MCF 10A (cell line): Measurements from ENCODE around the gene UBE4A. TPM values are rescaled to one million over a fixed set of nuclear protein-coding genes. Genes with fewer than 3 reads are reported as not detected.

ENCODE experiments used
- BruUV-seq: library from RNA; stranded (reverse); fragments of 400-500 nt; replicated peaks from 2 replicates; lab custom pipeline; 2021; lab: Mats Ljungman, UMichigan
- CTCF ChIA-PET: fragments of 300-600 bp; sonication (Branson Sonifier 250); formaldehyde crosslinking; extraction: SDS; loops from one replicate; lab custom pipeline; 2021; ENCODE audit warnings: antibody characterized with exemption, inconsistent platforms; lab: Yijun Ruan, JAX
- POLR2A ChIA-PET: fragments of 300-600, 350-650 bp; sonication (Branson Sonifier 250); formaldehyde crosslinking; extraction: SDS; loops from one replicate; lab custom pipeline; 2020; ENCODE audit warnings: antibody characterized with exemption, inconsistent platforms; lab: Yijun Ruan, JAX
- DNase-seq: peaks from one replicate; pipeline ENCODE4 v3.0.0-alpha.2; 2018; ENCODE audit not compliant: unreplicated experiment
- H3K27ac Mint-ChIP-seq: one replicate; pipeline ENCODE4 v1.8.0; 2022; ENCODE audit warnings: mild to moderate bottlenecking, low read depth, mixed read lengths; ENCODE audit not compliant: unreplicated experiment
- H3K27me3 Mint-ChIP-seq: one replicate; pipeline ENCODE4 v1.8.0; 2022; ENCODE audit warnings: mixed read lengths; ENCODE audit not compliant: insufficient read depth, unreplicated experiment
- H3K36me3 Mint-ChIP-seq: one replicate; pipeline ENCODE4 v1.8.0; 2022; ENCODE audit warnings: mild to moderate bottlenecking, moderate library complexity, mixed read lengths; ENCODE audit not compliant: insufficient read depth, unreplicated experiment
- H3K4me1 Mint-ChIP-seq: one replicate; pipeline ENCODE4 v1.8.0; 2022; ENCODE audit warnings: mixed read lengths; ENCODE audit not compliant: insufficient read depth, unreplicated experiment
- H3K4me3 Mint-ChIP-seq: one replicate; pipeline ENCODE4 v1.8.0; 2022; ENCODE audit warnings: mild to moderate bottlenecking, moderate library complexity, mixed read lengths; ENCODE audit not compliant: unreplicated experiment
- H3K9me3 Mint-ChIP-seq: one replicate; pipeline ENCODE4 v1.8.0; 2022; ENCODE audit warnings: mixed read lengths; ENCODE audit not compliant: unreplicated experiment
- intact Hi-C: fragments of 100-400 bp; cut with micrococcal nuclease; formaldehyde crosslinking; loops from 2 replicates; pipeline ENCODE4 v1.14.1; 2022
- total RNA-seq: library from RNA; stranded (reverse); gene quantifications from 2 replicates; pipeline ENCODE4 v1.2.3, GENCODE V29; 2022
- TF ChIP-seq, protein P1 (sequence below): fragments of 200-600 bp; IDR thresholded peaks from one replicate; pipeline ENCODE4 v1.8.0; 2022; ENCODE audit warnings: antibody characterized with exemption, mild to moderate bottlenecking; ENCODE audit not compliant: unreplicated experiment

Gene UBE4A
- total RNA-seq, 1 experiment from 2014 or later: 41.0 TPM

DNA sequence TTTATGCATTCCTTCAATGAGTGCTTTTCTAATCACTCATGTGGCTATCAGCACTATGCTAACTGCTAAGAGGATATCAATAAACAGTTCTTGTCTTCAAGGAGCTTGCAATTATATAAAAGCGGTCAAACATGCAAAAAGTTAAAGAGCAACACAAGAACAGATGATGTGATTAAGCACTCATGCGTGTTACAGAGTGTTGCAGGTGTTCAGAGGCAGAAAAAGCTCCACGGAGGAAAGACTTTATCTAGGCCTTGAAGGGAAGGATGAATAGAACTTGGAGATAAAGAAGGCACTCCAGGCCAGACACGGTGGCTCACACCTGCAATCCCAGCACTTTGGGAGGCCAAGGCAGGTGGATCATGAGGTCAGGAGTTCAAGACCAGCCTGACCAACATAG is 41.3 kb upstream of the UBE4A start:
- TF ChIP-seq, protein P1, sequence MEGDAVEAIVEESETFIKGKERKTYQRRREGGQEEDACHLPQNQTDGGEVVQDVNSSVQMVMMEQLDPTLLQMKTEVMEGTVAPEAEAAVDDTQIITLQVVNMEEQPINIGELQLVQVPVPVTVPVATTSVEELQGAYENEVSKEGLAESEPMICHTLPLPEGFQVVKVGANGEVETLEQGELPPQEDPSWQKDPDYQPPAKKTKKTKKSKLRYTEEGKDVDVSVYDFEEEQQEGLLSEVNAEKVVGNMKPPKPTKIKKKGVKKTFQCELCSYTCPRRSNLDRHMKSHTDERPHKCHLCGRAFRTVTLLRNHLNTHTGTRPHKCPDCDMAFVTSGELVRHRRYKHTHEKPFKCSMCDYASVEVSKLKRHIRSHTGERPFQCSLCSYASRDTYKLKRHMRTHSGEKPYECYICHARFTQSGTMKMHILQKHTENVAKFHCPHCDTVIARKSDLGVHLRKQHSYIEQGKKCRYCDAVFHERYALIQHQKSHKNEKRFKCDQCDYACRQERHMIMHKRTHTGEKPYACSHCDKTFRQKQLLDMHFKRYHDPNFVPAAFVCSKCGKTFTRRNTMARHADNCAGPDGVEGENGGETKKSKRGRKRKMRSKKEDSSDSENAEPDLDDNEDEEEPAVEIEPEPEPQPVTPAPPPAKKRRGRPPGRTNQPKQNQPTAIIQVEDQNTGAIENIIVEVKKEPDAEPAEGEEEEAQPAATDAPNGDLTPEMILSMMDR: no peak
- no peaks in the 10 kb centered on the region for H3K27me3 Mint-ChIP-seq
- H3K9me3 Mint-ChIP-seq: no peaks in the 10 kb centered on the region
- no peak for DNase-seq
- no peak overlapping the region for H3K4me3 Mint-ChIP-seq
- ChIA-PET POLR2A (no interaction called here), CTCF (interaction anchor here (0.6 kb wide), 1 partner anchor 161 kb away, joined by 3 read pairs; no protein-coding TSS in a partner anchor)
- peaks cover 13% of the 10 kb centered on the region for H3K4me1 Mint-ChIP-seq
- no peak overlapping the region for H3K27ac Mint-ChIP-seq
- no TSS peak for BruUV-seq
- intact Hi-C loops: no loop called here
- H3K36me3 Mint-ChIP-seq: no peaks in the 10 kb centered on the region

DNA sequence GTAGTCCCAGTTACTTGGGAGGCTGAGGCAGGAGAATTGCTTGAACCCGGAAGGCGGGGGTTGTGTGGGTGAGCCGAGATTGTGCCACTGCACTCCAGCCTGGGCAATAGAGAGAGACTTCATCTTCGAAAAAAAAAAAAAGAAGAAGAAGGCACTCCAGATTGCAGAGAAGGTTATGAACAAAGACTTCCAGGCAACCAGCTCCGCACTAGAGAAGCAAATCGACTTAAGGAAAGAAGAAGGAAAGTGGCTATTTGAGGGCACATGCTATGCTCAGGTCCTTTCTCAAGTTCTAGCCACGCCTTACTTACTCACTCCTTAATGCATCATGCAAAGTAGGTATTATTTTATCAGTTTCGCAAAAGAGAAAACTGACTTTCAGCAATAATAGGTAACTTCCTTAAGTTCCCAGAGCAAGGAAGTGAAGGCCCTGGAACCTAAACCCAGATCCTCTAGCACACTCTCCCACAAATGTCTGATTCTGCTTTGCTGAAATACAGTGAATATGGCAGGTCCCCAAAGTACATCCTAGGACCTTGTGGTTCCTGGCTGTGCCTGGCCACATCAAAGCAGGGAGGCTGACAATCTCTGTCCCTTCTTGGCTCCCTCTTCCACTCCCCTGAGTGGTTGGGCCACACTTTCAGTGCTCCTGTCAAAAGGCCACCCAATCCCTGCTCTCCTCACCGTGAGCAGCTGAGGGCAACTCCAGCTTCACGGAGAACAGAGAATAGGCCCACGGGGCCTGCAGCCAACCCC is 40.6 kb upstream of the UBE4A start:
- H3K4me3 Mint-ChIP-seq: no peak overlapping the region
- H3K27ac Mint-ChIP-seq: no peak overlapping the region
- BruUV-seq: no TSS peak
- peaks cover 13% of the 10 kb centered on the region for H3K4me1 Mint-ChIP-seq
- H3K9me3 Mint-ChIP-seq: no peaks in the 10 kb centered on the region
- ChIA-PET POLR2A (interaction anchor here (0.7 kb wide), 1 partner anchor 28 kb away, joined by 3 read pairs; no protein-coding TSS in a partner anchor), CTCF (no interaction called here)
- peak; percentile 4 for DNase-seq
- no peaks in the 10 kb centered on the region for H3K36me3 Mint-ChIP-seq
- TF ChIP-seq, protein P1: no peak
- intact Hi-C loops: no loop called here
- H3K27me3 Mint-ChIP-seq: no peaks in the 10 kb centered on the region

DNA sequence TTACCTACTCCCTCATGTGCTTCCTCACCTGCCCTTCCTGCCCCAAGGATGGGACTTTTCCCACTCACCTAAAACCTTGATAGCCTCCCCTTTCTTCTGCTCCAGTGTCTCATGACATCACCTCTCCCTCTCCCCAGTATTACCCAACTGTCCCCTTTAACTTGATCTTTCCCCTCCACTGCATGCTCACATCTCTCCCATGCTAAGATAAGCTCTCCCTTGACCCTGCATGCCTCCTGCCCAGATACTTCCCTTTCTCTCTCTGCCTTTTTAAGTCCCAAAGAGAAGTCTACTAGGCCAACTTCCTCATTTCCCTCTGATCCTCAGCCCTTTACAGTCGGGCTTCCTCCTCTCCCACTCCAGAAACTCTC is 40.1 kb upstream of the UBE4A start:
- no peak overlapping the region for H3K27ac Mint-ChIP-seq
- H3K9me3 Mint-ChIP-seq: no peaks in the 10 kb centered on the region
- H3K27me3 Mint-ChIP-seq: no peaks in the 10 kb centered on the region
- POLR2A ChIA-PET: interaction anchor here (0.7 kb wide), 1 partner anchor 28 kb away, joined by 3 read pairs; no protein-coding TSS in a partner anchor
- BruUV-seq: no TSS peak
- H3K4me3 Mint-ChIP-seq: no peak overlapping the region
- CTCF ChIA-PET: interaction anchor here (0.6 kb wide), 1 partner anchor 167 kb away, joined by 4 read pairs; no protein-coding TSS in a partner anchor
- no peaks in the 10 kb centered on the region for H3K36me3 Mint-ChIP-seq
- TF ChIP-seq, protein P1: no peak
- DNase-seq: no peak
- H3K4me1 Mint-ChIP-seq: peaks cover 13% of the 10 kb centered on the region
- intact Hi-C loops: no loop called here

DNA sequence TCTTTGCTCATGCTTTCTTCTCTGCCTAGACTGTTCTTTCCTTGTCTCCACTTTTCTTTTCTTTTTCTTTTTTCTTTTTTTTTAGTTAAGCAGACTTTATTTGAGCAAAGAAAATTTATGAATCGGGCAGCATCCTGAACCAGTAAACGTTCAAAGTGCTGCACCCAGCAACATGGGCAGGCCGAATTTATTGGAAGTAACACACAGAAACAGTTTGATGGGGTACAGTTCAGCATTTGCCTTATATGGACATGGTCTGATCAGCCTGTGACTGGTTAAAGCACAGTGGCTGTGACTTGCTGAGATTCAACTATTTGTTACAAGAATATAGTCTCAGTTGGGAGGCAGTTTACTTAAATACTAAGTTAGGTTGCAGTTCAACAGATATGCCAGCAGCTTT is 38.9 kb upstream of the UBE4A start:
- no TSS peak for BruUV-seq
- DNase-seq: no peak
- intact Hi-C loops: no loop called here
- no peaks in the 10 kb centered on the region for H3K9me3 Mint-ChIP-seq
- CTCF ChIA-PET: no interaction called here
- TF ChIP-seq, protein P1: no peak
- no peak overlapping the region for H3K4me3 Mint-ChIP-seq
- H3K36me3 Mint-ChIP-seq: no peaks in the 10 kb centered on the region
- H3K27me3 Mint-ChIP-seq: no peaks in the 10 kb centered on the region
- peaks cover 13% of the 10 kb centered on the region for H3K4me1 Mint-ChIP-seq
- POLR2A ChIA-PET: no interaction called here
- H3K27ac Mint-ChIP-seq: no peak overlapping the region
